MCF 10A (cell line): ENCODE measurements around the gene TMEM238. TPM values are rescaled to one million over a fixed set of nuclear protein-coding genes. Genes with fewer than 3 reads are reported as not detected.
A peak's percentile ranks its signal among the peaks of the same experiment; 100 is the strongest.

Source experiments
- BruUV-seq: library from RNA; stranded (reverse); fragments of 400-500 nt; replicated peaks from 2 replicates; lab custom pipeline; 2021; lab: Mats Ljungman, UMichigan
- CTCF ChIA-PET: fragments of 300-600 bp; sonication (Branson Sonifier 250); formaldehyde crosslinking; extraction: SDS; loops from one replicate; lab custom pipeline; 2021; ENCODE audit warnings: antibody characterized with exemption, inconsistent platforms; lab: Yijun Ruan, JAX
- POLR2A ChIA-PET: fragments of 300-600, 350-650 bp; sonication (Branson Sonifier 250); formaldehyde crosslinking; extraction: SDS; loops from one replicate; lab custom pipeline; 2020; ENCODE audit warnings: antibody characterized with exemption, inconsistent platforms; lab: Yijun Ruan, JAX
- DNase-seq: peaks from one replicate; pipeline ENCODE4 v3.0.0-alpha.2; 2018; ENCODE audit not compliant: unreplicated experiment
- H3K27ac Mint-ChIP-seq: one replicate; pipeline ENCODE4 v1.8.0; 2022; ENCODE audit warnings: mild to moderate bottlenecking, low read depth, mixed read lengths; ENCODE audit not compliant: unreplicated experiment
- H3K27me3 Mint-ChIP-seq: one replicate; pipeline ENCODE4 v1.8.0; 2022; ENCODE audit warnings: mixed read lengths; ENCODE audit not compliant: insufficient read depth, unreplicated experiment
- H3K36me3 Mint-ChIP-seq: one replicate; pipeline ENCODE4 v1.8.0; 2022; ENCODE audit warnings: mild to moderate bottlenecking, moderate library complexity, mixed read lengths; ENCODE audit not compliant: insufficient read depth, unreplicated experiment
- H3K4me1 Mint-ChIP-seq: one replicate; pipeline ENCODE4 v1.8.0; 2022; ENCODE audit warnings: mixed read lengths; ENCODE audit not compliant: insufficient read depth, unreplicated experiment
- H3K4me3 Mint-ChIP-seq: one replicate; pipeline ENCODE4 v1.8.0; 2022; ENCODE audit warnings: mild to moderate bottlenecking, moderate library complexity, mixed read lengths; ENCODE audit not compliant: unreplicated experiment
- H3K9me3 Mint-ChIP-seq: one replicate; pipeline ENCODE4 v1.8.0; 2022; ENCODE audit warnings: mixed read lengths; ENCODE audit not compliant: unreplicated experiment
- intact Hi-C: fragments of 100-400 bp; cut with micrococcal nuclease; formaldehyde crosslinking; loops from 2 replicates; pipeline ENCODE4 v1.14.1; 2022
- total RNA-seq: library from RNA; stranded (reverse); gene quantifications from 2 replicates; pipeline ENCODE4 v1.2.3, GENCODE V29; 2022
- TF ChIP-seq, protein P1 (sequence below): fragments of 200-600 bp; IDR thresholded peaks from one replicate; pipeline ENCODE4 v1.8.0; 2022; ENCODE audit warnings: antibody characterized with exemption, mild to moderate bottlenecking; ENCODE audit not compliant: unreplicated experiment

The TMEM238 gene
- total RNA-seq, 1 experiment from 2014 or later, result 14.9 TPM

- Mint-ChIP-seq H3K27me3 (peaks cover 28% of the 10 kb centered on the region), H3K4me1 (peaks cover 27% of the 10 kb centered on the region), H3K9me3 (no peaks in the 10 kb centered on the region), H3K27ac (no peak overlapping the region), H3K4me3 (no peak overlapping the region), H3K36me3 (peaks cover 10% of the 10 kb centered on the region)
- TF ChIP-seq, protein P1, sequence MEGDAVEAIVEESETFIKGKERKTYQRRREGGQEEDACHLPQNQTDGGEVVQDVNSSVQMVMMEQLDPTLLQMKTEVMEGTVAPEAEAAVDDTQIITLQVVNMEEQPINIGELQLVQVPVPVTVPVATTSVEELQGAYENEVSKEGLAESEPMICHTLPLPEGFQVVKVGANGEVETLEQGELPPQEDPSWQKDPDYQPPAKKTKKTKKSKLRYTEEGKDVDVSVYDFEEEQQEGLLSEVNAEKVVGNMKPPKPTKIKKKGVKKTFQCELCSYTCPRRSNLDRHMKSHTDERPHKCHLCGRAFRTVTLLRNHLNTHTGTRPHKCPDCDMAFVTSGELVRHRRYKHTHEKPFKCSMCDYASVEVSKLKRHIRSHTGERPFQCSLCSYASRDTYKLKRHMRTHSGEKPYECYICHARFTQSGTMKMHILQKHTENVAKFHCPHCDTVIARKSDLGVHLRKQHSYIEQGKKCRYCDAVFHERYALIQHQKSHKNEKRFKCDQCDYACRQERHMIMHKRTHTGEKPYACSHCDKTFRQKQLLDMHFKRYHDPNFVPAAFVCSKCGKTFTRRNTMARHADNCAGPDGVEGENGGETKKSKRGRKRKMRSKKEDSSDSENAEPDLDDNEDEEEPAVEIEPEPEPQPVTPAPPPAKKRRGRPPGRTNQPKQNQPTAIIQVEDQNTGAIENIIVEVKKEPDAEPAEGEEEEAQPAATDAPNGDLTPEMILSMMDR, result no peak
- intact Hi-C loops, result no loop called here
- ChIA-PET POLR2A (interaction anchor here (0.7 to 1.3 kb wide), 5 partner anchors 11 to 71 kb away, joined by 3 to 6 read pairs (median 4); partner anchors contain the start of gene KMT5C), CTCF (interaction anchor here (0.8 to 2.3 kb wide), 4 partner anchors 12 to 81 kb away, joined by 3 to 7 read pairs (median 4); partner anchors contain the start of gene TMEM238)
- BruUV-seq, result no TSS peak
- no peak for DNase-seq
Measured at GRCh38 chr19:55372316-55373081, 11.6 kb downstream of the TMEM238 start.

- Mint-ChIP-seq H3K27me3 (peaks cover 28% of the 10 kb centered on the region), H3K36me3 (peaks cover 10% of the 10 kb centered on the region), H3K4me3 (peak within 1 kb of the TSS; percentile 78), H3K27ac (no peak within 1 kb of the TSS), H3K4me1 (peaks cover 22% of the 10 kb centered on the region), H3K9me3 (no peaks in the 10 kb centered on the region)
- TF ChIP-seq, protein P1, result no peak
- DNase-seq, result no peak
- ChIA-PET CTCF (interaction anchor here (0.6 to 2.3 kb wide), 3 partner anchors 18 to 79 kb away, joined by 3 to 7 read pairs (median 3); no protein-coding TSS in a partner anchor), POLR2A (interaction anchor here (0.6 to 2.5 kb wide), 6 partner anchors 13 to 1396 kb away, joined by 3 to 10 read pairs (median 4); partner anchors contain the start of gene KMT5C)
- intact Hi-C loops, result no loop called here
- BruUV-seq, result no TSS peak
Measured at GRCh38 chr19:55370305-55370988, 13.6 kb downstream of the TMEM238 start, which contains the start of gene IL11. Gene IL11 (minus strand): TSS chr19:55370463. CDS start chr19:55370310, 153 bp downstream.

GRCh38 chr19:55369653-55370304, 14.3 kb downstream of the TMEM238 start:
- CTCF ChIA-PET, result interaction anchor here (0.6 to 1.3 kb wide), 5 partner anchors 14 to 68 kb away, joined by 3 to 5 read pairs (median 3); no protein-coding TSS in a partner anchor
- no TSS peak for BruUV-seq

More at GRCh38 chr19:55369653-55370304, 14.3 kb downstream of the TMEM238 start:
- intact Hi-C loops, result no loop called here
- TF ChIP-seq, protein P1, result no peak
- peaks cover 10% of the 10 kb centered on the region for H3K36me3 Mint-ChIP-seq
- peak; percentile 56 for DNase-seq
- H3K27me3 Mint-ChIP-seq, result peaks cover 28% of the 10 kb centered on the region
- no peak overlapping the region for H3K27ac Mint-ChIP-seq
- POLR2A ChIA-PET, result interaction anchor here (0.6 to 2.5 kb wide), 6 partner anchors 12 to 1395 kb away, joined by 3 to 10 read pairs (median 4); partner anchors contain the start of gene KMT5C
- H3K4me3 Mint-ChIP-seq, result peak overlapping the region; percentile 78
- H3K9me3 Mint-ChIP-seq, result no peaks in the 10 kb centered on the region
- H3K4me1 Mint-ChIP-seq, result peaks cover 22% of the 10 kb centered on the region
